ENCODE measurements around the gene TAT.

DNA sequence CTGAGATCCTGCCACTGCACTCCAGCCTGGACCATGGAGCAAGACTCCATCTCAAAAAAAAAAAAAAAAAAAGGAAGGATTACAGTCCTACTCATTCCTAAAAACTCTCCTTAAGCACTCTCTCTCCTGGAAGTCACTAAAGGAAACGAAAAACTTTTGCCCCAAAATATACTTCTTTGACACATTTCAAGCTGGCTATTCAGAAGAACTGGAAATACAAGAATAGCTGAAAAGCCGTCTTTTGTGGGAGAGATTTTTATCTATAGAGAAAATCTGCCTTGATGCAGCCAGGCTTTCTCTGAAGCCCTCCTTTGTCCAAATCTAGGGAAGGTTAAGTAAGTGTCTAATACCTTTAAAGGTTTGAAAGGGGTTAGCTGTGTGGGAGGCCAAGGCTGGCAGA, 32.2 kb upstream of the TAT start:
- TF ChIP-seq, protein P1, sequence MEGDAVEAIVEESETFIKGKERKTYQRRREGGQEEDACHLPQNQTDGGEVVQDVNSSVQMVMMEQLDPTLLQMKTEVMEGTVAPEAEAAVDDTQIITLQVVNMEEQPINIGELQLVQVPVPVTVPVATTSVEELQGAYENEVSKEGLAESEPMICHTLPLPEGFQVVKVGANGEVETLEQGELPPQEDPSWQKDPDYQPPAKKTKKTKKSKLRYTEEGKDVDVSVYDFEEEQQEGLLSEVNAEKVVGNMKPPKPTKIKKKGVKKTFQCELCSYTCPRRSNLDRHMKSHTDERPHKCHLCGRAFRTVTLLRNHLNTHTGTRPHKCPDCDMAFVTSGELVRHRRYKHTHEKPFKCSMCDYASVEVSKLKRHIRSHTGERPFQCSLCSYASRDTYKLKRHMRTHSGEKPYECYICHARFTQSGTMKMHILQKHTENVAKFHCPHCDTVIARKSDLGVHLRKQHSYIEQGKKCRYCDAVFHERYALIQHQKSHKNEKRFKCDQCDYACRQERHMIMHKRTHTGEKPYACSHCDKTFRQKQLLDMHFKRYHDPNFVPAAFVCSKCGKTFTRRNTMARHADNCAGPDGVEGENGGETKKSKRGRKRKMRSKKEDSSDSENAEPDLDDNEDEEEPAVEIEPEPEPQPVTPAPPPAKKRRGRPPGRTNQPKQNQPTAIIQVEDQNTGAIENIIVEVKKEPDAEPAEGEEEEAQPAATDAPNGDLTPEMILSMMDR (IDR thresholded peaks at IDR 0.05): no peak
- TF ChIP-seq EP300 (IDR thresholded peaks at IDR 0.05) (no peak), POLR2AphosphoS5 (IDR thresholded peaks at IDR 0.05) (no peak)

All from suprapubic skin (tissue), 4 donors.